Measurements from ENCODE around the gene RHCE.
"Not testable (repeated sequence)": the region's sequence is repeated elsewhere in the genome, so short reads cannot be mapped to it uniquely, and the experiment has no call there.

The RHCE gene

DNA sequence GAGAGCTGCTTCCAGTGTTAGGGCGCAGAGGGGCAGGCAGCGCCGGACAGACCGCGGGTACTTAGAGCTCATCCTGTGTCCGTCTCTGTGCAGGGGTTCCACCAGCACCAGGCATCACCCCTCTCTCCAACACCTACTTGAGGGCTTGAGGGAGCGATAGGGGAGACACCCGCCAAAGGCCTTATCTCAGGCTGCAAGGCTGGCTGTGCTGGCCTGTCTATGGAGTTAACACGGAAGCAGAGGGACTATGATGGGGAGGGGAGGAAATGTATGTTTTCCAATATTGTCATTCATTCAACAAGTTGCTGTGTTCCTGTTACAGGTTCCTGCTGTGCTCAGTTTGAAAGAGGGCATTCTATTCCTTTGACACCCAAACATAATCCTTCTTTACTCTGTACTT is at the start of gene RHCE:
RHCE (minus strand) TSS at position 111 of the 400 bp plus-strand sequence; CDS start at position 72, 39 bp downstream.
- not testable (repeated sequence) for H3K9me3 ChIP-seq (ENCODE audit: control insufficient read depth, insufficient read depth, low read length); H3K27ac ChIP-seq (ENCODE audit: low read length); H3K36me3 ChIP-seq (ENCODE audit: control insufficient read depth, insufficient read depth, low read length); H3K4me1 ChIP-seq (ENCODE audit: control insufficient read depth, insufficient read depth, low read length); H3K27me3 ChIP-seq (ENCODE audit: control insufficient read depth, insufficient read depth, low read length); DNase-seq (ENCODE audit: low read depth, low spot score); H3K4me3 ChIP-seq (ENCODE audit: low read length)
- WGBS (ENCODE audit: insufficient coverage, insufficient read length), result no CpG with 5 or more reads among the region's 9 CpGs

- Histone ChIP-seq H3K36me3 (ENCODE audit: control insufficient read depth, insufficient read depth, low read length) (no peaks in the 10 kb centered on the region), H3K27me3 (ENCODE audit: control insufficient read depth, insufficient read depth, low read length) (no peaks in the 10 kb centered on the region), H3K4me3 (ENCODE audit: low read length) (no peak overlapping the region), H3K9me3 (ENCODE audit: control insufficient read depth, insufficient read depth, low read length) (no peaks in the 10 kb centered on the region), H3K27ac (ENCODE audit: low read length) (no peak overlapping the region), H3K4me1 (ENCODE audit: control insufficient read depth, insufficient read depth, low read length) (no peaks in the 10 kb centered on the region)
- no peak for DNase-seq (ENCODE audit: low read depth, low spot score)
- no CpG with 5 or more reads among the region's 2 CpGs for WGBS (ENCODE audit: insufficient coverage, insufficient read length)
Measured at GRCh38 chr1:25469177-25469576, 48.6 kb upstream of the RHCE start.

DNA sequence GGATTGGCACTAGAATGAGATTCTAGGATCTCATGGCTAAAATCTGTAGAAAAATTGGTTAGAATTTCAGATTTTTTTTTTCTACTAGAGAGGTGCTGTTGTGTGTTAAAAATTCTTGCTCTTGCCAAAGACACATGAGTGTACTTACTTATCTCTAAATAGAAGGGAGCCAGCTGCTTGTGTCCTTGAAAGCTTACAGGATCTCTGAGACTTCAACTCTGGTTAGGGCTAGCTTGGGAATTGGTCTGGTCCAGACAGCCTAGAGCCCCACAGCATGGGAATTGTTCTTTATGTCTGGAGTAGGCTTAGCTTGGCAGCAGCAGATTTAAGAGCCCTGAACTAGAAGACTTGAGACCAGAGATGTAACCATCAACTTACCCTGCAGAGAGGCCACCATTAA is 47.4 kb upstream of the RHCE start:
- H3K27ac ChIP-seq (ENCODE audit: low read length), result no peak overlapping the region
- H3K27me3 ChIP-seq (ENCODE audit: control insufficient read depth, insufficient read depth, low read length), result no peaks in the 10 kb centered on the region
- no peaks in the 10 kb centered on the region for H3K4me1 ChIP-seq (ENCODE audit: control insufficient read depth, insufficient read depth, low read length)
- DNase-seq (ENCODE audit: low read depth, low spot score), result no peak
- no peak overlapping the region for H3K4me3 ChIP-seq (ENCODE audit: low read length)
- no peaks in the 10 kb centered on the region for H3K9me3 ChIP-seq (ENCODE audit: control insufficient read depth, insufficient read depth, low read length)
- no peaks in the 10 kb centered on the region for H3K36me3 ChIP-seq (ENCODE audit: control insufficient read depth, insufficient read depth, low read length)

DNA sequence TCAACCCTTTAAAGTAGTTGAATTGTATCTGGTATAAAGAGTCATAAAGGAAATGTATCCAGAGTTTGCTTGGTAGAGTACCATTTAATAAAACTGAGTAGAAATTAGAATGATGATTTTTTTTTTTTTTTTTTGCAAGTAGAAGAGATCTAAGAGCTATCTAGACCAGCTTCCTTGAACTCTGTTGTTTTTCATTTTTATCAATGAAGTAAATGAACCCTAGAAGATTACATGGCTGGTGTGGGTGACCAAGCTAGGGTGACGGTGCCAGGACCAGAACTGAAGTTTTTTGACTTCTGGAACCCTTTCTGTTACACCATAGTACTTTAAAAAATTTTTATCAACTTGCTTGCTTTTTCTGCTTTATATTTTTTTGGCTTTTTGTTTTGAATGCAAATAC is 47.0 kb upstream of the RHCE start:
- no peaks in the 10 kb centered on the region for H3K36me3 ChIP-seq (ENCODE audit: control insufficient read depth, insufficient read depth, low read length)
- no peaks in the 10 kb centered on the region for H3K4me1 ChIP-seq (ENCODE audit: control insufficient read depth, insufficient read depth, low read length)
- H3K9me3 ChIP-seq (ENCODE audit: control insufficient read depth, insufficient read depth, low read length), result no peaks in the 10 kb centered on the region
- no peak overlapping the region for H3K4me3 ChIP-seq (ENCODE audit: low read length)
- no peak for DNase-seq (ENCODE audit: low read depth, low spot score)
- H3K27ac ChIP-seq (ENCODE audit: low read length), result no peak overlapping the region
- no peaks in the 10 kb centered on the region for H3K27me3 ChIP-seq (ENCODE audit: control insufficient read depth, insufficient read depth, low read length)
- WGBS (ENCODE audit: insufficient coverage, insufficient read length), result no CpG with 5 or more reads among the region's 1 CpG

DNA sequence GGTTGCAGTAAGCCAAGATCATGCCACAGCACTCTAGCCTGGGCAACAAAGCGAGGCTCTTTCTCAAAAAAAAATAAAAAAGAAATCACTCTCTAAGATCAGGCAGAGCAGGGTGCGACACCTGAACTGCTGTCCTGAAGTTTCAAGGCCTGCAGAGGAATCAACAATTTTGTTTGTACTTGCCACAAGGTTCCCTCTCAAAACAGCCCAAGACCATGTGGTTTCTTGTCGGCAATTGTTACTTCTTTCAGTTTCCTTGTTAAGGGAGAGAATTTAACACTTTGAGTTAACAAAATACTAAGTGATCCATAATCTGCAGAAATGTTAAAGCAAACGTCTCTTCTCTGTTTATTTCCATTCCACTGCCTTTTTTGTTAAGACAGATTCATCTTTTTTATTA is 46.6 kb upstream of the RHCE start:
- Histone ChIP-seq H3K4me3 (ENCODE audit: low read length) (no peak overlapping the region), H3K27ac (ENCODE audit: low read length) (no peak overlapping the region), H3K36me3 (ENCODE audit: control insufficient read depth, insufficient read depth, low read length) (no peaks in the 10 kb centered on the region), H3K9me3 (ENCODE audit: control insufficient read depth, insufficient read depth, low read length) (no peaks in the 10 kb centered on the region), H3K27me3 (ENCODE audit: control insufficient read depth, insufficient read depth, low read length) (no peaks in the 10 kb centered on the region), H3K4me1 (ENCODE audit: control insufficient read depth, insufficient read depth, low read length) (no peaks in the 10 kb centered on the region)
- no CpG with 5 or more reads among the region's 4 CpGs for WGBS (ENCODE audit: insufficient coverage, insufficient read length)
- DNase-seq (ENCODE audit: low read depth, low spot score), result no peak

DNA sequence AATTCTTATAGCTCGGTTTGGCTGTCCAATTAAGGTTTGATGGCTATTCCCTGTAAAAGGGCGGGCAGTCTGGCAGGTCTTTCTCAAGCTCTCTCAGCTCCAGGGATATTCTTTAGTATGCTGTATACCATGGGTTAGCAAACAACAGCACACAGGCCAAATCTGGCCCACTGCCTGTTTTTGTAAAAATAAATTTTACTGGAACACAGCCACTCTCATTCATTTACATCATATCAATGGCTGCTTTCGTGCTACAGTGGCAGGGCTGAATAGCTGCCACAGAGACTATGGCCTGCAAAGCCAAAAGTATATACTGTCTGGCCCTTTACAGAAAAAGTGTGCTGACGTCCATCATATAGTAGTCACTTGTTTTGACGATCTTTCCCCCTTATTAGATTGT is 42.1 kb upstream of the RHCE start:
- Histone ChIP-seq H3K36me3 (ENCODE audit: control insufficient read depth, insufficient read depth, low read length) (no peaks in the 10 kb centered on the region), H3K4me3 (ENCODE audit: low read length) (no peak overlapping the region)
- no CpG with 5 or more reads among the region's 5 CpGs for WGBS (ENCODE audit: insufficient coverage, insufficient read length)

GRCh38 chr1:25461849-25462248 is 41.2 kb upstream of the RHCE start:
- Histone ChIP-seq H3K27ac (ENCODE audit: low read length) (no peak overlapping the region), H3K36me3 (ENCODE audit: control insufficient read depth, insufficient read depth, low read length) (no peaks in the 10 kb centered on the region), H3K4me1 (ENCODE audit: control insufficient read depth, insufficient read depth, low read length) (no peaks in the 10 kb centered on the region), H3K27me3 (ENCODE audit: control insufficient read depth, insufficient read depth, low read length) (no peaks in the 10 kb centered on the region), H3K4me3 (ENCODE audit: low read length) (no peak overlapping the region), H3K9me3 (ENCODE audit: control insufficient read depth, insufficient read depth, low read length) (no peaks in the 10 kb centered on the region)
- DNase-seq (ENCODE audit: low read depth, low spot score), result no peak
- no CpG with 5 or more reads among the region's 2 CpGs for WGBS (ENCODE audit: insufficient coverage, insufficient read length)

More for the DNA sequence above, 42.1 kb upstream of the RHCE start:
- Histone ChIP-seq H3K9me3 (ENCODE audit: control insufficient read depth, insufficient read depth, low read length) (no peaks in the 10 kb centered on the region), H3K27ac (ENCODE audit: low read length) (no peak overlapping the region), H3K27me3 (ENCODE audit: control insufficient read depth, insufficient read depth, low read length) (no peaks in the 10 kb centered on the region), H3K4me1 (ENCODE audit: control insufficient read depth, insufficient read depth, low read length) (no peaks in the 10 kb centered on the region)
- no peak for DNase-seq (ENCODE audit: low read depth, low spot score)

- H3K4me3 ChIP-seq (ENCODE audit: low read length); H3K36me3 ChIP-seq (ENCODE audit: control insufficient read depth, insufficient read depth, low read length); DNase-seq (ENCODE audit: low read depth, low spot score); H3K4me1 ChIP-seq (ENCODE audit: control insufficient read depth, insufficient read depth, low read length); H3K27ac ChIP-seq (ENCODE audit: low read length); H3K27me3 ChIP-seq (ENCODE audit: control insufficient read depth, insufficient read depth, low read length); H3K9me3 ChIP-seq (ENCODE audit: control insufficient read depth, insufficient read depth, low read length): not testable (repeated sequence)
- WGBS (ENCODE audit: insufficient coverage, insufficient read length), result no CpG with 5 or more reads among the region's 4 CpGs
Measured at GRCh38 chr1:25460816-25461215, 40.2 kb upstream of the RHCE start.

- DNase-seq (ENCODE audit: low read depth, low spot score), result no peak
- Histone ChIP-seq H3K9me3 (ENCODE audit: control insufficient read depth, insufficient read depth, low read length) (no peaks in the 10 kb centered on the region), H3K4me1 (ENCODE audit: control insufficient read depth, insufficient read depth, low read length) (no peaks in the 10 kb centered on the region), H3K27ac (ENCODE audit: low read length) (no peak overlapping the region), H3K4me3 (ENCODE audit: low read length) (no peak overlapping the region), H3K27me3 (ENCODE audit: control insufficient read depth, insufficient read depth, low read length) (no peaks in the 10 kb centered on the region), H3K36me3 (ENCODE audit: control insufficient read depth, insufficient read depth, low read length) (no peaks in the 10 kb centered on the region)
- no CpG with 5 or more reads among the region's 3 CpGs for WGBS (ENCODE audit: insufficient coverage, insufficient read length)
Measured at GRCh38 chr1:25460020-25460419, 39.4 kb upstream of the RHCE start.

DNA sequence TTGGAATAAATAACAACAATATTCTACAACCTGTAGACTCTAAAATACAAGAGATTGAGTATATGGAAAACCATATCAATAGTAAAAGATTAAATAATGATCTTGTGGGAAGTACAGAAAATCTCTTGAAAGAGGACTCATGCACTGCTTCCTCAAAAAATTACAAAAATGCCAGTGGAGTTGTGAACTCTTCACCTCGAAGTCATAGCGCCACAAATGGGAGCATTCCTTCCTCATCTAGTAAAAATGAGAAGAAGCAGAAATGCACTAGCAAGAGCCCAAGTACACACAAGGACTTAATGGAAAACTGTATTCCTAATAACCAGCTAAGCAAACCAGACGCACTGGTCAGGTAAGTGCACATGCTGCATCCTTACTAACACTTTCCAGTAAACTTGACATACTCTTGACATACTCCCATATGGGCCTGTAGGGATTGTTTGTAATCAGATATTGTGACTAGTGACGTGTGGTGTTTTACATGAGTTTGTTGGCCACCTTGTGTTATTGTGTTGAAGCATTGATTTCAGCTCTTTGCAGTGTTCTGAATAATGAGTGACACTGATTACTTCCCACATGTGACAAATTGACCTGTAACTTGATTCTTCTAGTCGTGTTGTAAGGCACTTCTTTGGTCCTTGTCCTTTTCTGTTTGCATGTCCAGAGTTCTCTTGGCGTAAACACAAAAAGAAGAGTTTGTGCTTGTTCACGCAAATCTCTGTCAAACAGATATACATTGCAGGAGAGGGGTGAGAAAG is 38.1 kb upstream of the RHCE start:
- Histone ChIP-seq H3K36me3 (ENCODE audit: control insufficient read depth, insufficient read depth, low read length) (no peaks in the 10 kb centered on the region), H3K4me1 (ENCODE audit: control insufficient read depth, insufficient read depth, low read length) (no peaks in the 10 kb centered on the region), H3K4me3 (ENCODE audit: low read length) (no peak overlapping the region), H3K9me3 (ENCODE audit: control insufficient read depth, insufficient read depth, low read length) (no peaks in the 10 kb centered on the region), H3K27ac (ENCODE audit: low read length) (no peak overlapping the region), H3K27me3 (ENCODE audit: control insufficient read depth, insufficient read depth, low read length) (no peaks in the 10 kb centered on the region)
- no CpG with 5 or more reads among the region's 7 CpGs for WGBS (ENCODE audit: insufficient coverage, insufficient read length)
- no peak for DNase-seq (ENCODE audit: low read depth, low spot score)

- Histone ChIP-seq H3K4me1 (ENCODE audit: control insufficient read depth, insufficient read depth, low read length) (no peaks in the 10 kb centered on the region), H3K9me3 (ENCODE audit: control insufficient read depth, insufficient read depth, low read length) (no peaks in the 10 kb centered on the region), H3K27ac (ENCODE audit: low read length) (no peak overlapping the region), H3K27me3 (ENCODE audit: control insufficient read depth, insufficient read depth, low read length) (no peaks in the 10 kb centered on the region), H3K4me3 (ENCODE audit: low read length) (no peak overlapping the region), H3K36me3 (ENCODE audit: control insufficient read depth, insufficient read depth, low read length) (no peaks in the 10 kb centered on the region)
- no CpG with 5 or more reads among the region's 4 CpGs for WGBS (ENCODE audit: insufficient coverage, insufficient read length)
- DNase-seq (ENCODE audit: low read depth, low spot score), result no peak
Measured at GRCh38 chr1:25456502-25456901, 35.9 kb upstream of the RHCE start.
